ENCODE data around the gene SPOCK2.

- TF ChIP-seq CTCF (IDR thresholded peaks at IDR 0.05) (no peak), EZH2 (IDR thresholded peaks at IDR 0.05; ENCODE audit: borderline replicate concordance, insufficient read depth, low read depth, low read length, poor library complexity, severe bottlenecking) (no peak)
Observed at GRCh38 chr10:72058989-72059842, 29.1 kb downstream of the SPOCK2 start.

All from B cell (primary cell).